OCI-LY7 (cell line): ENCODE measurements around the gene CD6.

Experiments
- CTCF ChIP-seq: fragments of 200-600 bp; sonication (generic); conservative IDR thresholded peaks from 2 replicates; pipeline ENCODE4 v1.5.1; 2014; ENCODE audit warnings: mild to moderate bottlenecking, antibody characterized with exemption, low read length, moderate library complexity, mixed read lengths
- EZH2phosphoT487 ChIP-seq: fragments of 200-600 bp; sonication (generic); IDR thresholded peaks from 2 replicates; pipeline ENCODE4 v1.6.1; 2018; ENCODE audit warnings: low read depth, borderline replicate concordance, mild to moderate bottlenecking, mixed run types, antibody characterized with exemption, low read length, moderate library complexity, mixed read lengths

- TF ChIP-seq CTCF (no peak), EZH2phosphoT487 (no peak)
These were observed 34.3 kb upstream of the CD6 start for GRCh38 chr11:60937144-60937527.
